SK-N-MC (cell line): Measurements from ENCODE around the gene TIAL1.
"Not testable (repeated sequence)": the region's sequence is repeated elsewhere in the genome, so short reads cannot be mapped to it uniquely, and the experiment has no call there.

Experiments used
- EZH2 ChIP-seq: fragments of 200-600 bp; sonication (generic); IDR thresholded peaks from one replicate; pipeline ENCODE4 v1.6.1; 2017; ENCODE audit warnings: antibody characterized with exemption
- FOXP2 ChIP-seq: optimal IDR thresholded peaks from 2 replicates; pipeline ENCODE3; 2011; ENCODE audit warnings: mild to moderate bottlenecking, moderate library complexity; ENCODE audit not compliant: insufficient read depth; ENCODE audit errors: extremely low read length, control extremely low read depth
- POLR2AphosphoS5 ChIP-seq: IDR thresholded peaks from 2 replicates; pipeline ENCODE4 v1.6.1; 2012; ENCODE audit warnings: mild to moderate bottlenecking, low read depth, low read length, borderline replicate concordance

DNA sequence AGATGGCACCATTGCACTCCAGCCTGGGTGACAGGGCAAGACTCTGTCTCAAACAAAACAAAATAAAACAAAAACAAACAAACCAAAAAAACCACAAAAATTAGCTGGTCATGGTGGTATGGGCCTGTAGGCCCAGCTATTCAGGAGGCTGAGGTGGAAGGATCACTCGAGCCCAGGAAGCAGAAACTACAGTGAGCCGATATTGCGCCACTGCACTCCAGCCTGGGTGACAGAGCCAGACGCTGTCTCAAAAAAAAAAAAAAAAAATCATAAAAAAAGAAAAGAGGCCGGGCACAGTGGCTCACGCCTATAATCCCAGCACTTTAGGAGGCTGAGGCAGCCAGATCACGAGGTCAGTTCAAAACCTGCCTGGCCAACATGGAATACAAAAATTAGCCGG lies 64.0 kb downstream of the TIAL1 start:
- not testable (repeated sequence) for TF ChIP-seq EZH2, POLR2AphosphoS5, FOXP2
